DND-41 (cell line): ENCODE results near the gene BCL6.

Experiments
- ATAC-seq: fragments of 200-7000 bp; cut with Tn5 transposase; 3 replicates; pipeline ENCODE4 v1.9.1; 2021; ENCODE audit warnings: low read depth; ENCODE audit not compliant: insufficient read depth
- DNase-seq: peaks from one replicate; pipeline ENCODE4 v3.0.0-alpha.2; 2020
- H2AFZ ChIP-seq: 2 replicates; pipeline ENCODE4 v1.6.0; 2012; ENCODE audit warnings: low read depth, low read length
- H3K27ac ChIP-seq: 2 replicates; pipeline ENCODE4 v1.5.1; 2012; ENCODE audit warnings: low read length, inconsistent platforms
- H3K27me3 ChIP-seq: fragments of 200-600 bp; sonication (generic); 2 replicates; pipeline ENCODE4 v1.6.0; 2012; ENCODE audit warnings: low read length, mild to moderate bottlenecking, inconsistent platforms; ENCODE audit not compliant: insufficient read depth, poor library complexity
- H3K36me3 ChIP-seq: 2 replicates; pipeline ENCODE4 v1.5.1; 2012; ENCODE audit warnings: low read length, inconsistent platforms; ENCODE audit not compliant: insufficient read depth
- H3K4me1 ChIP-seq: 2 replicates; pipeline ENCODE4 v1.5.1; 2012; ENCODE audit warnings: mild to moderate bottlenecking, low read length; ENCODE audit not compliant: insufficient read depth
- H3K4me2 ChIP-seq: 2 replicates; pipeline ENCODE4 v1.6.0; 2012; ENCODE audit warnings: mild to moderate bottlenecking, moderate library complexity, low read length, inconsistent platforms; ENCODE audit not compliant: insufficient read depth
- H3K4me3 ChIP-seq, 2 experiments: fragments of 200-600 bp in 1 of 2; shearing (Covaris generic) in 1 of 2; 2 replicates each; pipeline ENCODE4 v1.5.1; 2012 to 2016; ENCODE audit warnings: inconsistent platforms in 2 of 2, low read length in 2 of 2, mild to moderate bottlenecking in 2 of 2, low read depth in 1 of 2, moderate library complexity in 1 of 2
- H3K79me2 ChIP-seq: 2 replicates; pipeline ENCODE4 v1.6.0; 2012; ENCODE audit warnings: low read length, inconsistent platforms; ENCODE audit not compliant: insufficient read depth
- H3K9ac ChIP-seq: 2 replicates; pipeline ENCODE4 v1.6.0; 2012; ENCODE audit warnings: low read depth, mild to moderate bottlenecking, inconsistent platforms, low read length, moderate library complexity
- H3K9me3 ChIP-seq: 2 replicates; pipeline ENCODE4 v1.5.1; 2012; ENCODE audit warnings: low read length, moderate library complexity, mild to moderate bottlenecking, inconsistent platforms; ENCODE audit not compliant: insufficient read depth, severe bottlenecking
- H4K20me1 ChIP-seq: 2 replicates; pipeline ENCODE4 v1.6.0; 2012; ENCODE audit warnings: low read length; ENCODE audit not compliant: insufficient read depth
- CTCF ChIP-seq: IDR thresholded peaks from 2 replicates; pipeline ENCODE4 v1.5.1; 2012; ENCODE audit warnings: borderline replicate concordance, low read length, moderate library complexity, mild to moderate bottlenecking; ENCODE audit not compliant: poor library complexity, severe bottlenecking; ENCODE audit errors: extremely low read depth
- EZH2 ChIP-seq: IDR thresholded peaks from 3 replicates; pipeline ENCODE4 v1.6.1; 2012; ENCODE audit warnings: borderline replicate concordance, low read depth, mild to moderate bottlenecking, moderate library complexity, low read length, inconsistent platforms; ENCODE audit not compliant: severe bottlenecking

Gene BCL6

GRCh38 chr3:187722206-187722612 is 23.1 kb downstream of the BCL6 start:
- no peaks in the 10 kb centered on the region for H4K20me1 ChIP-seq
- H3K79me2 ChIP-seq: no peaks in the 10 kb centered on the region
- H3K36me3 ChIP-seq: peaks cover 45% of the 10 kb centered on the region
- TF ChIP-seq EZH2: no peak
- peak; percentile 11 for TF ChIP-seq CTCF
- ATAC-seq (no peak; the same call in 2 of the 3 replicates), DNase-seq (no peak)
- no peak overlapping the region for H3K27ac ChIP-seq
- H3K27me3 ChIP-seq: no peaks in the 10 kb centered on the region
- no peak overlapping the region for H2AFZ ChIP-seq
- H3K9me3 ChIP-seq: no peaks in the 10 kb centered on the region
- H3K9ac ChIP-seq: no peak overlapping the region
- H3K4me2 ChIP-seq: no peak overlapping the region
- H3K4me1 ChIP-seq: no peaks in the 10 kb centered on the region
- no peak overlapping the region for H3K4me3 ChIP-seq

GRCh38 chr3:187721055-187721454 is 24.2 kb downstream of the BCL6 start:
- H2AFZ ChIP-seq: no peak overlapping the region
- TF ChIP-seq EZH2 (no peak), CTCF (no peak)
- H3K9me3 ChIP-seq: no peaks in the 10 kb centered on the region

GRCh38 chr3:187720337-187720670 is 25.0 kb downstream of the BCL6 start:
- no peak overlapping the region for H3K4me3 ChIP-seq
- H3K79me2 ChIP-seq: no peaks in the 10 kb centered on the region
- H3K27me3 ChIP-seq: no peaks in the 10 kb centered on the region
- H2AFZ ChIP-seq: no peak overlapping the region
- peaks cover 28% of the 10 kb centered on the region for H3K36me3 ChIP-seq
- no peak overlapping the region for H3K4me2 ChIP-seq
- no peak overlapping the region for H3K27ac ChIP-seq
- TF ChIP-seq EZH2 (no peak), CTCF (no peak)
- DNase-seq (no peak), ATAC-seq (no peak)
- H3K9ac ChIP-seq: no peak overlapping the region
- H4K20me1 ChIP-seq: no peaks in the 10 kb centered on the region
- H3K4me1 ChIP-seq: no peaks in the 10 kb centered on the region
- H3K9me3 ChIP-seq: no peaks in the 10 kb centered on the region

More at GRCh38 chr3:187721055-187721454, 24.2 kb downstream of the BCL6 start:
- H3K4me2 ChIP-seq: no peak overlapping the region
- no peak overlapping the region for H3K27ac ChIP-seq
- H3K36me3 ChIP-seq: peaks cover 35% of the 10 kb centered on the region
- H3K4me1 ChIP-seq: no peaks in the 10 kb centered on the region
- H3K27me3 ChIP-seq: no peaks in the 10 kb centered on the region
- H3K9ac ChIP-seq: no peak overlapping the region
- no peak for DNase-seq
- H3K79me2 ChIP-seq: no peaks in the 10 kb centered on the region
- ATAC-seq: no peak
- H4K20me1 ChIP-seq: no peaks in the 10 kb centered on the region
- no peak overlapping the region for H3K4me3 ChIP-seq
